AG04449 (cell line): ENCODE measurements around the gene TIE1.

Source experiments
- CTCF ChIA-PET: fragments of 350-600 bp; formaldehyde crosslinking; extraction: SDS; loops from one replicate; lab custom pipeline; 2021; ENCODE audit warnings: antibody characterized with exemption; lab: Yijun Ruan, JAX
- POLR2A ChIA-PET: fragments of 400-600, 350-600 bp; formaldehyde crosslinking; extraction: SDS; loops from one replicate; lab custom pipeline; 2020; ENCODE audit warnings: antibody characterized with exemption, inconsistent platforms; lab: Yijun Ruan, JAX
- DNase-seq: peaks from one replicate; pipeline ENCODE4 v3.0.0-alpha.2; 2010; ENCODE audit warnings: low read depth, low spot score
- H3K4me3 ChIP-seq: 2 replicates; pipeline ENCODE4 v1.5.1; 2011; ENCODE audit warnings: low read depth, mild to moderate bottlenecking, control low read depth, low read length
- CTCF ChIP-seq: IDR thresholded peaks from one replicate; pipeline ENCODE4 v1.5.1; 2011; ENCODE audit warnings: mild to moderate bottlenecking, moderate library complexity, low read length, control low read depth, inconsistent platforms; ENCODE audit not compliant: insufficient read depth; ENCODE audit errors: missing control alignments

Gene TIE1

DNA sequence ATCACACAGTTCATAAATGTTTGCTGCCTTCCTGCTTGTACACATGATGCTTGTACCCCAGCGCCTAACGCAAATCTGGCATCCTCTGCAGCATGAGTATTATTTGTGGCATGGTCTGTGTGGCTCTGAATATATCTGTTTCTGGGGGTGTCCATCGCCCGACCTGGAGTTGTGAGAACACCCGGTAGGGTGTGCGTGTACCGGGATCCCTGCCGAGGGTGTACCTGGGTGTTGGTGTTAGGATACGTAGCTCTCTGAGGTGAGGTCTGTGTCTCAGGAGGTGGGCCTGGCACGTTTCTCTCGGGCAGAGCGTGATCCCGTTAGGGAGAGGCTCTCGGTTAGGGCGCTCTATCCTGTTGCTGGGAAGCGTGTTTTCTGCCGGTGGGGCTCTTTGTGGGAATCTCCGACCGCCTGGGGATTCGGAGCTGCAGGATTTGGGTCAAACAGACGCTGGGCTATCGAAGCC lies 47.6 kb downstream of the TIE1 start:
- TF ChIP-seq CTCF: no peak
- peak overlapping the region; percentile 54 for H3K4me3 ChIP-seq
- no peak for DNase-seq
- POLR2A ChIA-PET: no interaction called here
- CTCF ChIA-PET: interaction anchor here (1.5 kb wide), 1 partner anchor 10 kb away, joined by 7 read pairs; the partner anchor contains the start of gene CDC20

GRCh38 chr1:43348809-43349593 lies 48.2 kb downstream of the TIE1 start:
- H3K4me3 ChIP-seq: peak overlapping the region; percentile 54
- ChIA-PET CTCF (interaction anchor here (1.5 kb wide), 1 partner anchor 9 kb away, joined by 7 read pairs; the partner anchor contains the start of gene CDC20), POLR2A (no interaction called here)
- TF ChIP-seq CTCF: no peak
- no peak for DNase-seq

GRCh38 chr1:43349594-43350306 lies 49.0 kb downstream of the TIE1 start:
- CTCF ChIA-PET: interaction anchor here (0.5 kb wide), 1 partner anchor 324 kb away, joined by 3 read pairs; no protein-coding TSS in a partner anchor
- DNase-seq: peak; percentile 70

GRCh38 chr1:43350976-43351375 lies 50.2 kb downstream of the TIE1 start:
- POLR2A ChIA-PET: interaction anchor here (0.8 kb wide), 1 partner anchor 9 kb away, joined by 3 read pairs; no protein-coding TSS in a partner anchor
- CTCF ChIA-PET: no interaction called here
- DNase-seq: no peak
- no peak for TF ChIP-seq CTCF
- no peak overlapping the region for H3K4me3 ChIP-seq

More at GRCh38 chr1:43349594-43350306, 49.0 kb downstream of the TIE1 start:
- POLR2A ChIA-PET: interaction anchor here (0.6 to 0.8 kb wide), 2 partner anchors 8 to 11 kb away, joined by 3 to 4 read pairs; no protein-coding TSS in a partner anchor
- H3K4me3 ChIP-seq: peak overlapping the region; percentile 54
- no peak for TF ChIP-seq CTCF

GRCh38 chr1:43351421-43352350 lies 50.9 kb downstream of the TIE1 start:
- ChIA-PET CTCF (interaction anchor here (0.8 kb wide), 1 partner anchor 125 kb away, joined by 3 read pairs; no protein-coding TSS in a partner anchor), POLR2A (no interaction called here)
- no peak for TF ChIP-seq CTCF

More at GRCh38 chr1:43351421-43352350, 50.9 kb downstream of the TIE1 start:
- H3K4me3 ChIP-seq: no peak overlapping the region
- no peak for DNase-seq
